ENCODE data around the gene TSPAN4.

TSPAN4 gene

GRCh38 chr11:797296-798092 lies 45.2 kb upstream of the TSPAN4 start (continued):
- TF ChIP-seq, protein P1, sequence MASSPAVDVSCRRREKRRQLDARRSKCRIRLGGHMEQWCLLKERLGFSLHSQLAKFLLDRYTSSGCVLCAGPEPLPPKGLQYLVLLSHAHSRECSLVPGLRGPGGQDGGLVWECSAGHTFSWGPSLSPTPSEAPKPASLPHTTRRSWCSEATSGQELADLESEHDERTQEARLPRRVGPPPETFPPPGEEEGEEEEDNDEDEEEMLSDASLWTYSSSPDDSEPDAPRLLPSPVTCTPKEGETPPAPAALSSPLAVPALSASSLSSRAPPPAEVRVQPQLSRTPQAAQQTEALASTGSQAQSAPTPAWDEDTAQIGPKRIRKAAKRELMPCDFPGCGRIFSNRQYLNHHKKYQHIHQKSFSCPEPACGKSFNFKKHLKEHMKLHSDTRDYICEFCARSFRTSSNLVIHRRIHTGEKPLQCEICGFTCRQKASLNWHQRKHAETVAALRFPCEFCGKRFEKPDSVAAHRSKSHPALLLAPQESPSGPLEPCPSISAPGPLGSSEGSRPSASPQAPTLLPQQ (tag by site-specific recombination; IDR thresholded peaks at IDR 0.05), result peak; percentile 13; the same call in 1 of the 2 replicates
- TF ChIP-seq ZNF561 (tag by site-specific recombination; IDR thresholded peaks at IDR 0.05; ENCODE audit: borderline replicate concordance) (peak; percentile 30; the same call in 1 of the 2 replicates), PBX3 (CRISPR knock-in tag; IDR thresholded peaks at IDR 0.05) (no peak), ZBTB1 (tag by site-specific recombination; IDR thresholded peaks at IDR 0.05) (no peak), ZNF155 (tag by site-specific recombination; IDR thresholded peaks at IDR 0.05) (no peak), ZNF223 (tag by site-specific recombination; IDR thresholded peaks at IDR 0.05) (no peak), PRDM1 (tag by site-specific recombination; IDR thresholded peaks at IDR 0.05) (no peak), MYNN (tag by site-specific recombination; IDR thresholded peaks at IDR 0.05; ENCODE audit: borderline replicate concordance) (no peak), GLI4 (tag by site-specific recombination; IDR thresholded peaks at IDR 0.05) (no peak), ZBTB17 (tag by site-specific recombination; IDR thresholded peaks at IDR 0.05) (peak; percentile 56; the same call in 1 of the 2 replicates), BCL11B (tag by site-specific recombination; IDR thresholded peaks at IDR 0.05; ENCODE audit: low read depth) (peak; percentile 61; the same call in 1 of the 2 replicates), ZNF221 (tag by site-specific recombination; IDR thresholded peaks at IDR 0.05; ENCODE audit: borderline replicate concordance) (no peak), ZNF624 (tag by site-specific recombination; IDR thresholded peaks at IDR 0.05) (no peak), ZNF48 (tag by site-specific recombination; IDR thresholded peaks at IDR 0.05) (no peak), ZNF174 (tag by site-specific recombination; IDR thresholded peaks at IDR 0.05) (no peak), ZNF366 (tag by site-specific recombination; conservative IDR thresholded peaks at IDR 0.05) (no peak), ZNF16 (tag by site-specific recombination; IDR thresholded peaks at IDR 0.05; ENCODE audit: low read depth) (no peak), ZBTB11 (tag by site-specific recombination; conservative IDR thresholded peaks at IDR 0.05; ENCODE audit: low read depth) (0 out of 2 replicates have a peak, but pooled peaks have one; percentile 35), ZNF629 (tag by site-specific recombination; IDR thresholded peaks at IDR 0.05) (0 out of 2 replicates have a peak, but pooled peaks have one; percentile 13), ZNF132 (tag by site-specific recombination; IDR thresholded peaks at IDR 0.05; ENCODE audit: borderline replicate concordance) (no peak), YY2 (tag by site-specific recombination; IDR thresholded peaks at IDR 0.05) (no peak)
- TF ChIP-seq, protein P2, sequence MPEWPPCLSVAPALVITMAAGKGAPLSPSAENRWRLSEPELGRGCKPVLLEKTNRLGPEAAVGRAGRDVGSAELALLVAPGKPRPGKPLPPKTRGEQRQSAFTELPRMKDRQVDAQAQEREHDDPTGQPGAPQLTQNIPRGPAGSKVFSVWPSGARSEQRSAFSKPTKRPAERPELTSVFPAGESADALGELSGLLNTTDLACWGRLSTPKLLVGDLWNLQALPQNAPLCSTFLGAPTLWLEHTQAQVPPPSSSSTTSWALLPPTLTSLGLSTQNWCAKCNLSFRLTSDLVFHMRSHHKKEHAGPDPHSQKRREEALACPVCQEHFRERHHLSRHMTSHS (tag by site-specific recombination; IDR thresholded peaks at IDR 0.05), result no peak
- TF ChIP-seq, protein P3, sequence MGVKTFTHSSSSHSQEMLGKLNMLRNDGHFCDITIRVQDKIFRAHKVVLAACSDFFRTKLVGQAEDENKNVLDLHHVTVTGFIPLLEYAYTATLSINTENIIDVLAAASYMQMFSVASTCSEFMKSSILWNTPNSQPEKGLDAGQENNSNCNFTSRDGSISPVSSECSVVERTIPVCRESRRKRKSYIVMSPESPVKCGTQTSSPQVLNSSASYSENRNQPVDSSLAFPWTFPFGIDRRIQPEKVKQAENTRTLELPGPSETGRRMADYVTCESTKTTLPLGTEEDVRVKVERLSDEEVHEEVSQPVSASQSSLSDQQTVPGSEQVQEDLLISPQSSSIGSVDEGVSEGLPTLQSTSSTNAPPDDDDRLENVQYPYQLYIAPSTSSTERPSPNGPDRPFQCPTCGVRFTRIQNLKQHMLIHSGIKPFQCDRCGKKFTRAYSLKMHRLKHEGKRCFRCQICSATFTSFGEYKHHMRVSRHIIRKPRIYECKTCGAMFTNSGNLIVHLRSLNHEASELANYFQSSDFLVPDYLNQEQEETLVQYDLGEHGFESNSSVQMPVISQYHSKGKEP (tag by site-specific recombination; IDR thresholded peaks at IDR 0.05), result peak; percentile 45; the same call in 1 of the 2 replicates
- TF ChIP-seq, protein P4, sequence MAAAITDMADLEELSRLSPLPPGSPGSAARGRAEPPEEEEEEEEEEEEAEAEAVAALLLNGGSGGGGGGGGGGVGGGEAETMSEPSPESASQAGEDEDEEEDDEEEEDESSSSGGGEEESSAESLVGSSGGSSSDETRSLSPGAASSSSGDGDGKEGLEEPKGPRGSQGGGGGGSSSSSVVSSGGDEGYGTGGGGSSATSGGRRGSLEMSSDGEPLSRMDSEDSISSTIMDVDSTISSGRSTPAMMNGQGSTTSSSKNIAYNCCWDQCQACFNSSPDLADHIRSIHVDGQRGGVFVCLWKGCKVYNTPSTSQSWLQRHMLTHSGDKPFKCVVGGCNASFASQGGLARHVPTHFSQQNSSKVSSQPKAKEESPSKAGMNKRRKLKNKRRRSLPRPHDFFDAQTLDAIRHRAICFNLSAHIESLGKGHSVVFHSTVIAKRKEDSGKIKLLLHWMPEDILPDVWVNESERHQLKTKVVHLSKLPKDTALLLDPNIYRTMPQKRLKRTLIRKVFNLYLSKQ (tag by site-specific recombination; IDR thresholded peaks at IDR 0.05; ENCODE audit: borderline replicate concordance), result no peak
- TF ChIP-seq, protein P5, sequence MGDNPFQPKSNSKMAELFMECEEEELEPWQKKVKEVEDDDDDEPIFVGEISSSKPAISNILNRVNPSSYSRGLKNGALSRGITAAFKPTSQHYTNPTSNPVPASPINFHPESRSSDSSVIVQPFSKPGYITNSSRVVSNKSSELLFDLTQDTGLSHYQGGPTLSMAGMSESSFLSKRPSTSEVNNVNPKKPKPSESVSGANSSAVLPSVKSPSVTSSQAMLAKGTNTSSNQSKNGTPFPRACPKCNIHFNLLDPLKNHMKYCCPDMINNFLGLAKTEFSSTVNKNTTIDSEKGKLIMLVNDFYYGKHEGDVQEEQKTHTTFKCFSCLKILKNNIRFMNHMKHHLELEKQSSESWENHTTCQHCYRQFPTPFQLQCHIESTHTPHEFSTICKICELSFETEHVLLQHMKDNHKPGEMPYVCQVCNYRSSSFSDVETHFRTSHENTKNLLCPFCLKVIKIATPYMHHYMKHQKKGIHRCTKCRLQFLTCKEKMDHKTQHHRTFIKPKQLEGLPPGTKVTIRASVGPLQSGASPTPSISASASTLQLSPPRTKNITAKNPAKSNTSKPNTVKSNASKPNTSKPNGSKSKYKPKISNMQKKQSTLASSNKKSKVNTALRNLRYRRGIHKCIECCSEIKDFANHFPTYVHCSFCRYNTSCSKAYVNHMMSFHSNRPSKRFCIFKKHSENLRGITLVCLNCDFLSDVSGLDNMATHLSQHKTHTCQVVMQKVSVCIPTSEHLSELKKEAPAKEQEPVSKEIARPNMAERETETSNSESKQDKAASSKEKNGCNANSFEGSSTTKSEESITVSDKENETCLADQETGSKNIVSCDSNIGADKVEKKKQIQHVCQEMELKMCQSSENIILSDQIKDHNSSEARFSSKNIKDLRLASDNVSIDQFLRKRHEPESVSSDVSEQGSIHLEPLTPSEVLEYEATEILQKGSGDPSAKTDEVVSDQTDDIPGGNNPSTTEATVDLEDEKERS (tag by site-specific recombination; IDR thresholded peaks at IDR 0.05), result no peak

Measured in HEK293 (cell line).